Measurements from ENCODE around the gene COX15.

Gene COX15

GRCh38 chr10:99768556-99768955 is 36.6 kb upstream of the COX15 start:
- TF ChIP-seq, protein P1, sequence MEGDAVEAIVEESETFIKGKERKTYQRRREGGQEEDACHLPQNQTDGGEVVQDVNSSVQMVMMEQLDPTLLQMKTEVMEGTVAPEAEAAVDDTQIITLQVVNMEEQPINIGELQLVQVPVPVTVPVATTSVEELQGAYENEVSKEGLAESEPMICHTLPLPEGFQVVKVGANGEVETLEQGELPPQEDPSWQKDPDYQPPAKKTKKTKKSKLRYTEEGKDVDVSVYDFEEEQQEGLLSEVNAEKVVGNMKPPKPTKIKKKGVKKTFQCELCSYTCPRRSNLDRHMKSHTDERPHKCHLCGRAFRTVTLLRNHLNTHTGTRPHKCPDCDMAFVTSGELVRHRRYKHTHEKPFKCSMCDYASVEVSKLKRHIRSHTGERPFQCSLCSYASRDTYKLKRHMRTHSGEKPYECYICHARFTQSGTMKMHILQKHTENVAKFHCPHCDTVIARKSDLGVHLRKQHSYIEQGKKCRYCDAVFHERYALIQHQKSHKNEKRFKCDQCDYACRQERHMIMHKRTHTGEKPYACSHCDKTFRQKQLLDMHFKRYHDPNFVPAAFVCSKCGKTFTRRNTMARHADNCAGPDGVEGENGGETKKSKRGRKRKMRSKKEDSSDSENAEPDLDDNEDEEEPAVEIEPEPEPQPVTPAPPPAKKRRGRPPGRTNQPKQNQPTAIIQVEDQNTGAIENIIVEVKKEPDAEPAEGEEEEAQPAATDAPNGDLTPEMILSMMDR (conservative IDR thresholded peaks at IDR 0.05; ENCODE audit: control insufficient read depth, insufficient read depth, low read depth, low read length) = no peak
- H3K4me3 ChIP-seq (ENCODE audit: control insufficient read depth, low read depth, low read length) = no peak overlapping the region
- peak; percentile 53 for DNase-seq (ENCODE audit: low read depth)

GRCh38 chr10:99767901-99768300 is 36.0 kb upstream of the COX15 start:
- H3K4me3 ChIP-seq (ENCODE audit: control insufficient read depth, low read depth, low read length) = no peak overlapping the region
- no peak for DNase-seq (ENCODE audit: low read depth)
- TF ChIP-seq, protein P1 (conservative IDR thresholded peaks at IDR 0.05; ENCODE audit: control insufficient read depth, insufficient read depth, low read depth, low read length) = no peak

DNA sequence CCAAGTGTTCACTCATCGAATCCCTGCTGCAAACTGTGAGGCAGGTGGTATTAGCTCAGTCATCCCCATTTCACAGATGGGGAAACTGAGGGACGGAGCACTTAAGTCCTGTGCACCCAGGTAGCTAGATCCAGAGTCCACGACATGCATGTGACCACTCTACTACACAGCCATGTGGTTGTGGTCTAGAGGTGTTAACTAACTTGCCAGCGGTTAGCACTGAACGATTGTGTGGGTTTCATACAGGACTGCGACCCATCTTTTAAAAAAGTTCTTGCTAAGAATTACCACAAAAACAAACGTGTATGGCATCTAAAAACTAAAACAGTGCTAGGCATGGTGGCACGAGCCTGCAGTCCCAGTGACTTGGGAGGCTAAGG is 34.4 kb upstream of the COX15 start:
- no peak overlapping the region for H3K4me3 ChIP-seq (ENCODE audit: control insufficient read depth, low read depth, low read length)
- TF ChIP-seq, protein P1 (conservative IDR thresholded peaks at IDR 0.05; ENCODE audit: control insufficient read depth, insufficient read depth, low read depth, low read length) = no peak
- DNase-seq (ENCODE audit: low read depth) = no peak

- DNase-seq (ENCODE audit: low read depth) = no peak
- no peak overlapping the region for H3K4me3 ChIP-seq (ENCODE audit: control insufficient read depth, low read depth, low read length)
- TF ChIP-seq, protein P1 (conservative IDR thresholded peaks at IDR 0.05; ENCODE audit: control insufficient read depth, insufficient read depth, low read depth, low read length) = no peak
These were observed 33.9 kb upstream of the COX15 start for GRCh38 chr10:99765672-99766301.

GRCh38 chr10:99761365-99761764 is 29.4 kb upstream of the COX15 start:
- DNase-seq (ENCODE audit: low read depth) = no peak
- H3K4me3 ChIP-seq (ENCODE audit: control insufficient read depth, low read depth, low read length) = no peak overlapping the region
- TF ChIP-seq, protein P1 (conservative IDR thresholded peaks at IDR 0.05; ENCODE audit: control insufficient read depth, insufficient read depth, low read depth, low read length) = no peak

DNA sequence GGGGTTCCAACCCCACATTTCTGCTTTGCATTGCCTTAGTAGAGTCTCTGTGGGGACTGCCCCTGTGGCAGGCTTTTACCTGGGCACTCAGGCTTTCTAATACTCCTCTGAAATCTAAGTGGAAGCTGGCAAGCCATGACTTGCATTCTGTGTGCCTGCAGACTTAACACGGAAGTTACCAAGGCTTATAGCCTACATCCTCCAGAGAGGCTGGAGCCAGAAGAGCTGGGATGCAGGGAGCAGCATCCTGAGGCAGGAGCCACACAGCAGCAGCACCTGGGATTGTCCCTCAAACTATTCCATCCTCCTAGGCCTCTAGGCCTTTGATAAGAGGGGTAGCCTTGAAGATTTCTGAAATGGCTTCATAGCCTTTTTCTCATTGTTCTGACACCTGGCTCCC is 28.4 kb upstream of the COX15 start:
- no peak overlapping the region for H3K4me3 ChIP-seq (ENCODE audit: control insufficient read depth, low read depth, low read length)
- TF ChIP-seq, protein P1 (conservative IDR thresholded peaks at IDR 0.05; ENCODE audit: control insufficient read depth, insufficient read depth, low read depth, low read length) = no peak
- DNase-seq (ENCODE audit: low read depth) = no peak

Measured in fibroblast of mammary gland (primary cell).